HEK293 (cell line): Measurements from ENCODE around the gene IREB2.

Experiments
- CTCF ChIP-seq: fragments of 450-650 bp; formaldehyde crosslinking; IDR thresholded peaks from 2 replicates; pipeline ENCODE4 v1.5.1; 2016; ENCODE audit warnings: missing biosample characterization, missing genetic modification characterization
- OSR2 ChIP-seq: fragments of 450-650 bp; formaldehyde crosslinking; IDR thresholded peaks from 2 replicates; pipeline ENCODE4 v1.5.1; 2016; ENCODE audit warnings: missing biosample characterization, missing genetic modification characterization

DNA sequence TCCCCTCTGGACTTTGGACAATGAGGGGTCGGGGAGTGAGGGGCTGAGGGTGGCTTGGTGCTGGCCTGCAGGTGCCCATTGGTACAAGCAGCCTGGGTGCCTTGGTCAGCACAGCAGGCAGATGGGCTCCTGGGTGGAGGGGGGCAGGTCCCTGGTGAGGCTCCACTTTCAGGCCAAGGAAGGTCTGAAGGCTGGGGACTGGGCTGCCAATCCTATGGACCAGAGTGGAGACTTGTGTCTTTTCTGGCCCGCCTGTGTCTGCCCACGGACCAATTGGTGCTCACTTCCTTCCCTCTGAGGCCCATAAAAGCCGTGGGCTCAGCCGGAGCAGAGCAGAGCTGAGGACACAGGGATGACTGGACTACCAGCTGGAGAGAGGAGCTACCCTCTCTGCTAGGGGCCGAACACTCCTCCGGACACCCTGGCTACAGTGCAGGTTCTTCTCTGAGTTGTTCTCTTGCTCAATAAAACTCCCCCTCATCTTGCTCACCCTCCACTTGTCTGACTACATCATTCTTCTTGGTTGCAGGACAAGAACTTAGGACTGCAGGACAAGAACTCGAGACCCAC is 31.9 kb upstream of the IREB2 start:
- TF ChIP-seq CTCF (tag by site-specific recombination) (no peak), OSR2 (tag by site-specific recombination) (no peak)
